ENCODE data around the gene ABHD6. TPM values are rescaled to one million over a fixed set of nuclear protein-coding genes. Genes with fewer than 3 reads are reported as not detected.

Gene ABHD6
- total RNA-seq, 2 donors from 2014 or later, result 13.2 to 16.9 TPM

GRCh38 chr3:58256511-58256910, 18.9 kb downstream of the ABHD6 start:
- Histone ChIP-seq H3K4me1 (replicated peaks) (peaks cover 2% of the 10 kb centered on the region), H3K36me3 (no peaks in the 10 kb centered on the region), H3K27me3 (replicated peaks; ENCODE audit: insufficient read depth) (no peaks in the 10 kb centered on the region), H3K9me3 (no peaks in the 10 kb centered on the region), H3K4me3 (no peak overlapping the region), H3K27ac (no peak overlapping the region)
- TF ChIP-seq, protein P1, sequence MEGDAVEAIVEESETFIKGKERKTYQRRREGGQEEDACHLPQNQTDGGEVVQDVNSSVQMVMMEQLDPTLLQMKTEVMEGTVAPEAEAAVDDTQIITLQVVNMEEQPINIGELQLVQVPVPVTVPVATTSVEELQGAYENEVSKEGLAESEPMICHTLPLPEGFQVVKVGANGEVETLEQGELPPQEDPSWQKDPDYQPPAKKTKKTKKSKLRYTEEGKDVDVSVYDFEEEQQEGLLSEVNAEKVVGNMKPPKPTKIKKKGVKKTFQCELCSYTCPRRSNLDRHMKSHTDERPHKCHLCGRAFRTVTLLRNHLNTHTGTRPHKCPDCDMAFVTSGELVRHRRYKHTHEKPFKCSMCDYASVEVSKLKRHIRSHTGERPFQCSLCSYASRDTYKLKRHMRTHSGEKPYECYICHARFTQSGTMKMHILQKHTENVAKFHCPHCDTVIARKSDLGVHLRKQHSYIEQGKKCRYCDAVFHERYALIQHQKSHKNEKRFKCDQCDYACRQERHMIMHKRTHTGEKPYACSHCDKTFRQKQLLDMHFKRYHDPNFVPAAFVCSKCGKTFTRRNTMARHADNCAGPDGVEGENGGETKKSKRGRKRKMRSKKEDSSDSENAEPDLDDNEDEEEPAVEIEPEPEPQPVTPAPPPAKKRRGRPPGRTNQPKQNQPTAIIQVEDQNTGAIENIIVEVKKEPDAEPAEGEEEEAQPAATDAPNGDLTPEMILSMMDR (IDR thresholded peaks at IDR 0.05), result no peak
- TF ChIP-seq POLR2AphosphoS5 (IDR thresholded peaks at IDR 0.05) (no peak), POLR2A (IDR thresholded peaks at IDR 0.05) (no peak)
- no peak for DNase-seq (ENCODE audit: low spot score)
- WGBS, result 91% methylated on average over 4 of the region's 4 CpGs
- intact Hi-C loops (cut with DNase I), result no loop called here

GRCh38 chr3:58258392-58259055, 20.9 kb downstream of the ABHD6 start:
- no peaks in the 10 kb centered on the region for H3K27me3 ChIP-seq (replicated peaks; ENCODE audit: insufficient read depth)
- no peak overlapping the region for H3K27ac ChIP-seq
- no peak overlapping the region for H3K4me3 ChIP-seq
- no peaks in the 10 kb centered on the region for H3K9me3 ChIP-seq
- no peak for DNase-seq (ENCODE audit: low spot score)
- no peak for TF ChIP-seq POLR2AphosphoS5 (IDR thresholded peaks at IDR 0.05)
- no peak for TF ChIP-seq POLR2A (IDR thresholded peaks at IDR 0.05)
- TF ChIP-seq, protein P1 (IDR thresholded peaks at IDR 0.05), result no peak
- intact Hi-C loops (cut with DNase I), result no loop called here
- WGBS, result 90% methylated on average over 10 of the region's 10 CpGs
- H3K36me3 ChIP-seq, result no peaks in the 10 kb centered on the region
- H3K4me1 ChIP-seq (replicated peaks), result peaks cover 2% of the 10 kb centered on the region

DNA sequence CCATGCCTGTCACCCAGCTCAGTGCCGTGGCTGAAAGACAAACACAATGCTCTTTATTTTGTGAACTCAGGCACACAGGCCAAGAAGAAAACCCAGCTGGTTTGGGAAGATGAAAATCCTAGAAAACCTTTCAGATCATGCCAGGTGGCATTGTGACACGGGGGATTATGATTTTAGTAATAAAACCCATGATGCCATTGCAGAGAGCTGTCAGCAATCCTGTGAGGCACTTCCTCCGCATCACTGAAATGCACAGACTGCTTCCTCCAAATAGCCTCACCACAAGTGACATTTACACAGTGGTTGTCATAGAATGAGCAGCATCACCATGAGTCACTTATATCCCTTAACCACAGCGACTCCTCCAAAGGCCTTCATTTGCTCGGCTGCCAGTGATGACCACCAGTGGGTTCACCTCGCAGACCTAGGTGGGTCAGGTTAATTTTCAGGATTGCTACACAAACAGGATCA, 22.7 kb downstream of the ABHD6 start:
- TF ChIP-seq, protein P1 (IDR thresholded peaks at IDR 0.05), result no peak
- TF ChIP-seq POLR2A (IDR thresholded peaks at IDR 0.05) (no peak), POLR2AphosphoS5 (IDR thresholded peaks at IDR 0.05) (no peak)
- Histone ChIP-seq H3K4me3 (no peak overlapping the region), H3K4me1 (replicated peaks) (no peaks in the 10 kb centered on the region)

DNA sequence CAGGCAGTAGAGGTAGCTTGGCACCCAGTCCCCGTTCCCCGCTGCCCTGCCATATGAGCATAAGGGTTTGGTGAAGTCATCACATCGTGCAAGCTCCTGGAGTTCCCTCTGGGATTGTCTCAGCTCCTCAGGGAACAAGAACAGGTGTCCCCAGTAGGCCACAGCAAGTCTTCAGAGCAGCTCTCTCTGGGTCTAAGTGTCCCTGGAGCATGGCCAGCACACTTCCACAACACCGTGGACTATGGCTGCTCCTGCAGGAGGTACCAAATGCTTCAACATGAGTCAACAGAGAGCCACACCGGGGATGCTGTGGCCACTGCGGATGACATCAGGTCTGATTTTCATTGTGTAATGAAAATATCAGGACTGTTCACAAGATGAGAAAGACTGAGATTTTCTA, 23.1 kb downstream of the ABHD6 start:
- Histone ChIP-seq H3K36me3 (no peaks in the 10 kb centered on the region), H3K27me3 (replicated peaks; ENCODE audit: insufficient read depth) (no peaks in the 10 kb centered on the region), H3K9me3 (no peaks in the 10 kb centered on the region), H3K4me3 (no peak overlapping the region), H3K27ac (no peak overlapping the region), H3K4me1 (replicated peaks) (no peaks in the 10 kb centered on the region)
- no peak for DNase-seq (ENCODE audit: low spot score)
- intact Hi-C loops (cut with DNase I), result no loop called here
- TF ChIP-seq, protein P1 (IDR thresholded peaks at IDR 0.05), result no peak
- TF ChIP-seq POLR2A (IDR thresholded peaks at IDR 0.05) (no peak), POLR2AphosphoS5 (IDR thresholded peaks at IDR 0.05) (no peak)
- 58% methylated on average over 6 of the region's 6 CpGs for WGBS

More for the DNA sequence above, 22.7 kb downstream of the ABHD6 start:
- DNase-seq (ENCODE audit: low spot score), result no peak
- intact Hi-C loops (cut with DNase I), result no loop called here
- H3K36me3 ChIP-seq, result no peaks in the 10 kb centered on the region
- no peaks in the 10 kb centered on the region for H3K27me3 ChIP-seq (replicated peaks; ENCODE audit: insufficient read depth)
- no peak overlapping the region for H3K27ac ChIP-seq
- 46% methylated on average over 6 of the region's 6 CpGs for WGBS
- no peaks in the 10 kb centered on the region for H3K9me3 ChIP-seq

Measured in prostate gland (tissue), 2 donors.